ENCODE results near the gene LDLRAD3. TPM values are rescaled to one million over a fixed set of nuclear protein-coding genes. Genes with fewer than 3 reads are reported as not detected.
A peak's percentile ranks its signal among the peaks of the same experiment; 100 is the strongest.

LDLRAD3 gene
- total RNA-seq, 1 donor from 2014 or later, result 14.9 TPM

DNA sequence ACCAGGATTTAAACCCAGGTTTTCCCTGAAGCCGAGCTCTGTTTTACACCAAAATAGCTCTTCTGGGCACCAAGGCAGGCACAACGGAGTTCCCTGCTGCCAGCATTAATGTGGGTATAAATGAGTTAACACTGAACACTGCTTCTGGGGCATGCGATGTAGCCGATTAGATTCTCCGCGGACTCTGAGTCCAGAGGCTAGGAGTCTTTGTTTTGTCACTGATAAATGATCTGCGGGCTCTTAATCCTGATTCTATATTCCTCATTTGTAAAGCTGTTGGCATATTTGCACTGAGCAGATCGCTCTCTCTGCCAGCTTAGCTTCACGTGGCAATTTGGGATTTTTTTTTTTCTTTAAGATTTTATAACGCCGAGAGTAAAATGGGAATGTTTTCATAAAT lies 16.8 kb upstream of the LDLRAD3 start:
- DNase-seq (ENCODE audit: low spot score), result no peak

- peak; percentile 85 for DNase-seq (ENCODE audit: low spot score)
Observed at GRCh38 chr11:35927682-35928081, 16.2 kb upstream of the LDLRAD3 start.

DNA sequence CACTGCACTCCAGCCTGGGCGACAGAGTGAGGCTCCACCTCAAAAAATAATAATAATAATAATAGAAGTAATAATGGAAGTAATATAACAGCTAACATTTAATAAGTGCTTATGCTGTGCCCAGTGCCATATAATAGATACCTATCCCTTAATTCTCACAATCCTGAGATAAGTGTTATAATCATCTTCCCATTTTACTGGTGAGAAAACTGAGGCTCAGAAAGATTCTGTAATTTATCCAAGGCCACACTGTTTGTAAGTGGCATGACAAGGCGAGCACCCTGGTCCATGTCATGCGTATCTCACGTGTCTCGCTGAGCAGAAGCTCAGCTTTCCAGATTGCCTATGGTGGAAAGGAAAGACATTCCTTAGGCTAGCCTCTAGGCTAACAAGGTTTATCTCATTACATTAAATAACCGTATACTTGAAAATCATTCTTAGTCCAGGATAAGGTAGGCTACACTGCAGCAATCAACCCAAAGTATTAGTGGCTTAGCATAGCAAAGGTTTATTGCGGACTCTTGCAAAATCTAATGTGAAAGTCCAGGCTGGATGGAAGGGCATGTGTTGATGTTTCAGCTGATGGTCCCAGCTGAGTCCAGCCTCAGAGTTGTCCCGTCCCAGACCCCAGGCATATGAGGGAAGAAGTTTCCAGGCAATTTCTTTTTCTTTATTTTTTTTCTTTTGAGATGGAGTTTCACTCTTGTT lies 15.0 kb upstream of the LDLRAD3 start:
- no peak for DNase-seq (ENCODE audit: low spot score)

DNA sequence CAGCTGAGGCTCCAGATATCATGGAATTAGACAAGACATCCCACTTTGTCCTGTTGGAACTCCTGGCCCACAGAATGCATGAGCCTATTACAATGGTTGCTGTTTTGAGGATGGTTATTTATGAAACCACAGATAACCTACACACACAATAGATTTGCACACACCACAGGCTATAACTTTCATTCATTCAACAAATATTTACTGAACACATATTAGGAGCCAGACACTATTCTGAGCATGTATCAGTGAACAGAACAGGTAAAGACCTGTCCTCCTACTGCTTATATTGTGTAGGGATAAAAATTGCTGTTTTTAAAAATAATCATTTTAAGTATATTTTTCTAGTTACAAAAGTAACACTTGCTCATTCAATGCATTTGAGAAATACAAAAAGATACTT lies 13.4 kb upstream of the LDLRAD3 start:
- DNase-seq (ENCODE audit: low spot score), result no peak

DNA sequence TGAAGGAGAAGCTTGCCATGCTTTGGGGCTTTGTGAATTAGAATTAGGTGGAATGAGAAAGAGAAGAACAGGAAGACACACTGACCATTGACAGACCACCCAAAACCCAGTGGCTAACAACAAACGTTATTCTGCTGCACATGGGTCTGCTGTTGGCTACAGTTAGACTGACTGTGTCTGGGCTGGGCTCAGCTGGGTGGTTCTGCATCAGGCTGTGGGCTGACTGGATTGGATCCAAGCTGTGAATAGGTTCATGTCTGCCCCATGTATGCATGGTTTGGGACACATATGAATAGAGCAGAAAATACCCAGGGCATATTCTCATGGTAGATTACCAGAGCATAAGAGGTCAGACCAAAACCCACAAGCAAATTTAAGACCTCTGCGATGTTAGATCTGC lies 11.7 kb upstream of the LDLRAD3 start:
- no peak for DNase-seq (ENCODE audit: low spot score)

DNA sequence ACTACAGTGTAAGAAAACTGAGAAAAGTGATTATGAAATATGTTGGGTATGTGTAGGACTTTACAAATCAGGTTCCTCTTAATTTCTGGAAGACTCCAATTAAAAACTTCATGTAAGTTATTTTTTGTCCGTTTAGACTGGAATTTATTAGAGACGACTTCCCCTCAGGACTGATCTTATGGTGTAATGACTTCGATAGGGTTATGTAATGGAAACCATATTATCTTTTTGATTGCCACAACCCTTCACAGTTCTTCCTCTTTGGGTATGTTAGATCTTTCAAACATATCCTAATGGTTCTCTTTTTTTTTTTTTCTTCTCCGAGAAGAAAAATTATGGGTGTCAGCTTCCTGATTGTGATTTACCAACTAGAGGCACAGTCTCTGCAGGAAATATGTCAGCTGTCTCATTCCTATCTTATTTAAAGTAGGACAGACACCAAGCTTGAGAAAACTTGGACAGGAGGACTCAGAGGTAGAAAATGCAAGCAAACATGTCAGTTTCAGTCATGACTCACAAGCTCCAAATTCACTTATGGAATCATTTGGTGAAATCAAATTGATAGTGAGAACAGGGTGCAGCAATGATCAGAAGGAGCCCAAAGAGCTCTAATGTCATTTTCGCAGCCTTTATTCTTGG lies 11.1 kb upstream of the LDLRAD3 start:
- DNase-seq (ENCODE audit: low spot score), result no peak

DNA sequence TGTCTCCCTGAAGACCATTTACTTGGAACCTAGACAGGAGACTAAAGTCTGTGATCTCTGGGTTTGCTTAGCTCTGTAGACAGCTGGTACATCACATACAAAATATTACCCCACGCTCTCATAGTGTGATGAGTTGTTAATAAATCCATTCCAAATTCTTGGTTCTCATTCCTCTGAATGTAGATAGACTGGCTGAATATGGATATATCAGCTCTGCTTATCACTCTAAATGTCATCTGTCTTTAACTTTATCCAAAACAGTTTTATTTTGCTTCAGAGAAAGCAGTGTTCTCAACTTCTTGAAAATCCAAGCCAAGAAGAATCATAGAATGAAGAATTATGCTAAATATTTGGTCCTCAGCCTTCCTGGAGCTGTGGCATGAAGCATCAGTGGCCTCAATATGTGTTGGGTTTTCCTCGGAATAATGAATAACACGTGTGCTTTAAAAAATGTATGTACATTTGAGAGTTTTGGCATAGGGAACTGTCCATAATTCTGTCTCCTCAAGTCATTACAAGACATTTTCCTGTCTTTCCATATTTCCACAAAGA lies 10.5 kb upstream of the LDLRAD3 start:
- no peak for DNase-seq (ENCODE audit: low spot score)

DNA sequence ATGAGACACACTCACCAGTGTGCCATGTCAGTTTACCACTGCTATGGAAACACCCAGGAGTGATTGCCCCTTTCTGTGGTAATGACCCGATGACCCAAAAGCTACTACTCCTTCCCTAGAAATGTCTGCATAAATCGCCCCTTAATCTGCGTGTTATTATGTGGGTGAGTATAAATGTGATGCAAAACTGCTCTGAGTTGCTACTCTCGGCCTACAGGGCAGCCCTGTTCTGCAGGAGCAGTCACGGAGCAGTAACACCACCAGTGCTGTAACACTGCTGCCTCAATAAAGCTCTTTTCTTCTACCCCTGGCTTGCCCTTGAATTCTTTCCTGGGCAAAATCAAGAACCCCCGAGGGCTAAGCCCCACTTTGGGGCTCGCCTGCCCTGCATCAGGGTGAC lies 9.6 kb upstream of the LDLRAD3 start:
- DNase-seq (ENCODE audit: low spot score), result no peak

DNA sequence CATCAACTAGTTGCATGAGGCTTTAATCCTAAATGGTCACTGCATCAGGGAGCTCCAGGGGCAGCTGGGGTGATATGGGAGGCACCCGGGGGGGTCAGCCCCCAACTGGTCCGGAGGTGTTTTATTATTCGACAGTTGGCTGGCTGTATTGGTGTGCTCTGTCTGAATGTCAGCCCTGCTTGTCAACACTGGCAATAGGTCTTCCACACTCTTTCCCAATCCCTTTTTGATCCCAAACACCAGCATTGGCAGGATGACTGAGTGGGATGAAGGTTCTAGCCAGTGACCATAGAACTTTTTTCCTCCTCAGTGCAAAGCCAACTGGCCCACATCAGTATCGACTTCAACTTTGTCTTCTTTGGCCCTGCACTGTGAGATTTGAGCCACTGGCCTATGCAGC lies 8.9 kb upstream of the LDLRAD3 start:
- DNase-seq (ENCODE audit: low spot score), result no peak

- no peak for DNase-seq (ENCODE audit: low spot score)
Observed at GRCh38 chr11:35935390-35935789, 8.5 kb upstream of the LDLRAD3 start.

GRCh38 chr11:35937111-35937510 lies 6.8 kb upstream of the LDLRAD3 start:
- no peak for DNase-seq (ENCODE audit: low spot score)

DNA sequence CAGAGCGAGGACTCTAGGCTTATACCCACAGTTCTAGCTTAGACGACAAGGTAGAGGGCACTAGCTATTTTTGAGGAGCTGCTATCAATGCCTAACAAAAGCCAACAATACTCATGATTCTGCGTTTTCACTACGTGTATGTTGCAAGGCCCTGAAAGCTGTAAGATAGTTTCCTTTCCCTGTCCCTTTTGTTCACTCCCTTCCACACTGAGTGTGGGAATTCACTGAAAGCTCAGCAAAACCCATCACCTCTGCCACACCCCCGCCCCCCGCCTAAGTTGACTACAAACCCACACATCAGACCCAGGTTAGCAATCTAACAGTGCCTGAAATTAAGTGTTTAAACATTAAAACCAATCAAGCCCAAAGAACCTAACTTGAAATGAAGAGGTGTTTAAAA lies 6.2 kb upstream of the LDLRAD3 start:
- DNase-seq (ENCODE audit: low spot score), result no peak

GRCh38 chr11:35938231-35938630 lies 5.6 kb upstream of the LDLRAD3 start:
- no peak for DNase-seq (ENCODE audit: low spot score)

GRCh38 chr11:35943309-35943708 lies 553 bp upstream of the LDLRAD3 start:
- DNase-seq (ENCODE audit: low spot score), result no peak

DNA sequence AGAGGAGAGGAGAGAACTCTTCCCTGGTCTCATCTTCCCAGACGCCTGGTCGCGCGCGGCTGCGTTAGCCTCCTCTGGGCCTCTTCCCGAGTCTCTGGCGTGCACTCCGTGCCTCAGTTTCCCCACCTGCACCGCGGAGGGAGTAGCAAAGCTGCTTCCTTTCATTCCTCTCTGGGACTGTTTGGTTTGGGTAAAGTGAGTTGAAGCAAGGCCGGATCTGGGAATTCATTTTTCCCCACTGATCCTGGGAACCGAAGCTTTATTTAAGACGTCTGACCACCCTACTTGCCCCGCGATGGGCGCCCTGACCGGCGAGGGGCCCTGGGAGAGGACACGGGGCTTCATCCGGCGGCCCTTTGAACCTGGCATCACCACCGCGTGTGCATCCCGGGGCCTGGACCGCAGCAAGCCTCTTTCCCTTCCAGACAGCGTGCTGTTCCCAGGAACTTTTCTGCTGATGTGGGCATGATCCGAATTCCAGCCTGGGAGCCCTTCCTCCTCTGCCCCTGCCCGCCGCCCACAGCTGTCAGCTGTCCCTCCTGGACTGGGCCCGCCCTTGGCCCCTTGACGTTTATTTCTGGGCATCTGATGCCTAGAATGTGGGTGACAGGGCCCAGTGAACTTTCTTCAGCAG lies 758 bp downstream of the LDLRAD3 start:
- no peak for DNase-seq (ENCODE audit: low spot score)

DNA sequence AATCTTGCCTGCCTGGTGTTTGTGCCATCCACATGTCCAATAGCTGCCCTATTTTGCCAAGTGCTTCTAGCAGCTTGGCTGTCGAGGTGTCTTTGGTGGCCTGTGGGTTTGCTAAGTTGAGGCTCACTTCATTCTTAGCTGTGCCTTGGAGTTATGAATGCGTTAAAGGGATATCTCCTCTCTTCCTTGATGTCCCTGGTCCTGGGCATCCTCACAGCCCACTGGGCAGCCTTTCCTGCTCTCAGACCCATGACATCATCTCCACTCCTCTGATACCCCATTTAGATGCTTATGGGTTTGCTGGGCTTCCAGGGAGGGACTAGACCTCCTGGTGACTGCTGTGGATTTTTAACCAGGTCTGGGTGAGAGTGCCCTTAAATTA lies 1.3 kb downstream of the LDLRAD3 start:
- no peak for DNase-seq (ENCODE audit: low spot score)

DNA sequence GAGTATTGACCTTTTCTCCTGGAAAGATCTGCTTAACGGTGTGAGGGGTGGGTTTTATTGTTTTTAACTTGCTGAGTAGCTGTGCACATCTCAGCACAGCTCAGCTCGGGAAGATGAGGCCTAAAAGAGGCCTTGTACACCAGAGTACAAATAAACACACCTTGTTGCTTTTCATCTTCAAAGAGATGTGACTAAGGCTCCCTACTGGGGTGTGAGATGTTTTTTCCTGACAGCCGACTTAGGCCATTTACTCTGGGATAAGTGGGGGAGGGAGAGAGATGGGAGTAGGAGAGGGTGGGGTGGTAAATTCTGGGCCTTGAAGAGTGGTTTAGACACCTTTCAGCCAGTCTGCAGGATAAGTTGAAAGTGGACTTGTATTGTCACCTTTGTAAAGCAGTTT lies 2.9 kb downstream of the LDLRAD3 start:
- DNase-seq (ENCODE audit: low spot score), result no peak

GRCh38 chr11:35947437-35947836 lies 3.6 kb downstream of the LDLRAD3 start:
- no peak for DNase-seq (ENCODE audit: low spot score)

DNA sequence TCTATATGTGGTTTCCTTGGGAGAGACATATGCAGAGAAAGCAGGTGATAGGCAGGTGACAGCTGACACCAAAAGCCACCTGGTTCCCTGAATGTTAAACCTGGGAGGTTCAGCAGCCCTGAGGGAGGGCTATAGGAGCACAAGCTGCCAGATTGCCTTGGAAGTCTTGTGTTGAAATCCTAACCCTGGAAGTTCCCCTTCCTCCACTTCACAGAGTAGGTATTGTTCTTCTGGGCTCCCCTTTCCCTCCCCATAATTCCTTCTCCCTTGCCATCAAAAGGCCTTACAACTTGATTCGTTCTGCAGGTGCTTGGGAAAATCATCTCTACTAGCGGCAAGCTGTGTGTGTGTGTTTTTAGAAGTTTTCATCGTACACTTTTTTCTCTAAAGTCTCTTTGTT lies 5.4 kb downstream of the LDLRAD3 start:
- DNase-seq (ENCODE audit: low spot score), result no peak

- DNase-seq (ENCODE audit: low spot score), result no peak
Observed at GRCh38 chr11:35950082-35950481, 6.2 kb downstream of the LDLRAD3 start.

DNA sequence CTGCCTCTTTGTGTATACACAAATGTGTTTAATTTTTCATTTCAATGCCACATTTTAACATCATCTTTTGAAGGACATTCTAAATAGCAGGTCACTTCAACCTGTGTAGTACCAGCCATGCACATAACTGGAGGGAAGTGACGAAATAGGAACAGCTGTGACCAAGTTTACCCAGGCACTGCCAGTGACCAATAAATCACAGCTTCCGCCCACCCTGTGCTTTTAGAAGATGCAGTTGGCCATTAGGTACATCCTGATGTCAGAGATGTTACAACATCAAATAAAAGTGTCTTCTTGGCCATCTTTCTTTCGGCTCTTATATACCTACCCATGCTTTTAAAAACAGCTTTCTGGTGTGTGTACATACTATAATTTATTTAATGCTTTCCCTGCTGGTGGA lies 7.8 kb downstream of the LDLRAD3 start:
- no peak for DNase-seq (ENCODE audit: low spot score)

DNA sequence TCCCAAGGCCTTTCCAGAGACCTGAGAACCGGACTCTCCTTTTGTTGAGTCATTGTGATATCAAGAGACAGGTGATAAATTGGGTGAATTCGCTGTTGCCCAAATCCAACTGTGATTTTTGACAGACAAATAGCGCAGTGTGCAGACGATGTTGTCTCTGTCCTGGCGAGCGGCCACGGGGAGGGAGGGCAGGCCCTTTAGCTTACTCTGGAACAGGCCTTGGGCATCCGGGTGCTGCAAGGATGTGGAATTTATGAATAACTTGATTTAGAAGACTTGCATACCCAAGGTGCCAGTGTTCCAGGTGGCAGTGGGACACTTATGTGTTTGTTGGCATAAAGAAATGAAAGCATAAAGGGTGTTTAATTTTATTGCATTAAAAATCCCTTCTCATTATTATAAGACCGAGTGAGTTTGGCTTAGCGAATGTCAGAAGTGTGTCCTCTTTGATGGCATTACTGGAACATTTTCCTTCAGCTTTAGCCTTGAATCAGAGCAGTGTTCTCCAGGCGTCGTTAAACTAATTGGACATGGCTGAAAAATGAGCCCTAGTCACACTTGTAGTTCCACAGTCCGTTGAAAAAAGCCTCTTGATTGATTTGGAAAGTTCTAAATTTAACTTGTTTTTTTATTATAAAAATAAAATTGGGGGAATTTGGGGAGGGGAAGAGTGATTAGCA lies 9.4 kb downstream of the LDLRAD3 start:
- no peak for DNase-seq (ENCODE audit: low spot score)

DNA sequence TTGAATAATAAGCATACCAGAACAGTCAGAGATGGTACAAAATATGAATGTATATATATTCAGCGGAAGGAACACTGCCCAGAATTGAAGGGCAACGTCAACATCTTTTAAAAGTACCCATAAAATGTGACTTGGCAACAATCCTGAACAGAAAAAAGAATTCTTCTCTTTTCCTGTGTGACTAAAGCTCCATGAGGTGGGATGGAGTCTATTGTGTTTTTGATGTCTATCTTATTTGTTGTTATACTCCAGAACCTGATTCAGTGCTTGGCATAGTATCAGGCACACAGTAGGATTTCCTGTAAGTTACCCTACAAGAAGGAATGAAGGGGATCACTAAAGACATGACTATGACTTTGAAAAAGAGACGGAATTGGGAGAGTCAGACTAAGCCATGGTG lies 10.3 kb downstream of the LDLRAD3 start:
- DNase-seq (ENCODE audit: low spot score), result no peak
